ENCODE measurements around the gene DDX10.

DNA sequence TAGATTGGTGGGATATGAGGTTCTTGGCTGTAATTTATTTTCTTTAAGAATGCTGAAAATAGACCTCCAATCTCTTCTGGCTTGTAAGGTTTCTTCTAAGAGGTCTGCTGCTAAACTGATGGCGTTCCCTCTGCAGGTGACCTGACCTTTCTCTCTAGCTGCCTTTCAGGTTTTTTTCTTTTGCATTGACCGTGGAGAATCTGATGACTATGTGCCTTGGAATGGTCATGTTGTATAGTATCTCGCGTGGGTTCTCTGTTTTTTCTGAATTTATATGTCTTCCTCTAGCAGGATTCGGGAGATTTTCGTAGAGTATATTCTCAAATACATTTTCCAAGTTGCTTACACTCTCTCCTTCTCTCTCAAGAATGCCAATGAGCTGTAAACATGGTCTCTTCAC, 122.2 kb downstream of the DDX10 start:
- TF ChIP-seq, protein P1, sequence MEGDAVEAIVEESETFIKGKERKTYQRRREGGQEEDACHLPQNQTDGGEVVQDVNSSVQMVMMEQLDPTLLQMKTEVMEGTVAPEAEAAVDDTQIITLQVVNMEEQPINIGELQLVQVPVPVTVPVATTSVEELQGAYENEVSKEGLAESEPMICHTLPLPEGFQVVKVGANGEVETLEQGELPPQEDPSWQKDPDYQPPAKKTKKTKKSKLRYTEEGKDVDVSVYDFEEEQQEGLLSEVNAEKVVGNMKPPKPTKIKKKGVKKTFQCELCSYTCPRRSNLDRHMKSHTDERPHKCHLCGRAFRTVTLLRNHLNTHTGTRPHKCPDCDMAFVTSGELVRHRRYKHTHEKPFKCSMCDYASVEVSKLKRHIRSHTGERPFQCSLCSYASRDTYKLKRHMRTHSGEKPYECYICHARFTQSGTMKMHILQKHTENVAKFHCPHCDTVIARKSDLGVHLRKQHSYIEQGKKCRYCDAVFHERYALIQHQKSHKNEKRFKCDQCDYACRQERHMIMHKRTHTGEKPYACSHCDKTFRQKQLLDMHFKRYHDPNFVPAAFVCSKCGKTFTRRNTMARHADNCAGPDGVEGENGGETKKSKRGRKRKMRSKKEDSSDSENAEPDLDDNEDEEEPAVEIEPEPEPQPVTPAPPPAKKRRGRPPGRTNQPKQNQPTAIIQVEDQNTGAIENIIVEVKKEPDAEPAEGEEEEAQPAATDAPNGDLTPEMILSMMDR (IDR thresholded peaks at IDR 0.05) = no peak
- no peak for TF ChIP-seq EZH2phosphoT487 (IDR thresholded peaks at IDR 0.05; ENCODE audit: borderline replicate concordance, low read depth)
- TF ChIP-seq, protein P2, sequence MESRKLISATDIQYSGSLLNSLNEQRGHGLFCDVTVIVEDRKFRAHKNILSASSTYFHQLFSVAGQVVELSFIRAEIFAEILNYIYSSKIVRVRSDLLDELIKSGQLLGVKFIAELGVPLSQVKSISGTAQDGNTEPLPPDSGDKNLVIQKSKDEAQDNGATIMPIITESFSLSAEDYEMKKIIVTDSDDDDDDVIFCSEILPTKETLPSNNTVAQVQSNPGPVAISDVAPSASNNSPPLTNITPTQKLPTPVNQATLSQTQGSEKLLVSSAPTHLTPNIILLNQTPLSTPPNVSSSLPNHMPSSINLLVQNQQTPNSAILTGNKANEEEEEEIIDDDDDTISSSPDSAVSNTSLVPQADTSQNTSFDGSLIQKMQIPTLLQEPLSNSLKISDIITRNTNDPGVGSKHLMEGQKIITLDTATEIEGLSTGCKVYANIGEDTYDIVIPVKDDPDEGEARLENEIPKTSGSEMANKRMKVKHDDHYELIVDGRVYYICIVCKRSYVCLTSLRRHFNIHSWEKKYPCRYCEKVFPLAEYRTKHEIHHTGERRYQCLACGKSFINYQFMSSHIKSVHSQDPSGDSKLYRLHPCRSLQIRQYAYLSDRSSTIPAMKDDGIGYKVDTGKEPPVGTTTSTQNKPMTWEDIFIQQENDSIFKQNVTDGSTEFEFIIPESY (IDR thresholded peaks at IDR 0.05; ENCODE audit: borderline replicate concordance, low read depth) = no peak
- TF ChIP-seq RAD21 (IDR thresholded peaks at IDR 0.05; ENCODE audit: low read length) = no peak
- no peak for TF ChIP-seq RFX5 (IDR thresholded peaks at IDR 0.05; ENCODE audit: low read length)
- TF ChIP-seq POLR2AphosphoS5 (IDR thresholded peaks at IDR 0.05; ENCODE audit: low read depth, low read length) = no peak
- TF ChIP-seq RXRA (IDR thresholded peaks at IDR 0.05; ENCODE audit: borderline replicate concordance, low read depth) = no peak
- TF ChIP-seq, protein P3, sequence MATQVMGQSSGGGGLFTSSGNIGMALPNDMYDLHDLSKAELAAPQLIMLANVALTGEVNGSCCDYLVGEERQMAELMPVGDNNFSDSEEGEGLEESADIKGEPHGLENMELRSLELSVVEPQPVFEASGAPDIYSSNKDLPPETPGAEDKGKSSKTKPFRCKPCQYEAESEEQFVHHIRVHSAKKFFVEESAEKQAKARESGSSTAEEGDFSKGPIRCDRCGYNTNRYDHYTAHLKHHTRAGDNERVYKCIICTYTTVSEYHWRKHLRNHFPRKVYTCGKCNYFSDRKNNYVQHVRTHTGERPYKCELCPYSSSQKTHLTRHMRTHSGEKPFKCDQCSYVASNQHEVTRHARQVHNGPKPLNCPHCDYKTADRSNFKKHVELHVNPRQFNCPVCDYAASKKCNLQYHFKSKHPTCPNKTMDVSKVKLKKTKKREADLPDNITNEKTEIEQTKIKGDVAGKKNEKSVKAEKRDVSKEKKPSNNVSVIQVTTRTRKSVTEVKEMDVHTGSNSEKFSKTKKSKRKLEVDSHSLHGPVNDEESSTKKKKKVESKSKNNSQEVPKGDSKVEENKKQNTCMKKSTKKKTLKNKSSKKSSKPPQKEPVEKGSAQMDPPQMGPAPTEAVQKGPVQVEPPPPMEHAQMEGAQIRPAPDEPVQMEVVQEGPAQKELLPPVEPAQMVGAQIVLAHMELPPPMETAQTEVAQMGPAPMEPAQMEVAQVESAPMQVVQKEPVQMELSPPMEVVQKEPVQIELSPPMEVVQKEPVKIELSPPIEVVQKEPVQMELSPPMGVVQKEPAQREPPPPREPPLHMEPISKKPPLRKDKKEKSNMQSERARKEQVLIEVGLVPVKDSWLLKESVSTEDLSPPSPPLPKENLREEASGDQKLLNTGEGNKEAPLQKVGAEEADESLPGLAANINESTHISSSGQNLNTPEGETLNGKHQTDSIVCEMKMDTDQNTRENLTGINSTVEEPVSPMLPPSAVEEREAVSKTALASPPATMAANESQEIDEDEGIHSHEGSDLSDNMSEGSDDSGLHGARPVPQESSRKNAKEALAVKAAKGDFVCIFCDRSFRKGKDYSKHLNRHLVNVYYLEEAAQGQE (IDR thresholded peaks at IDR 0.05; ENCODE audit: low read depth, low read length) = no peak
- TF ChIP-seq, protein P4, sequence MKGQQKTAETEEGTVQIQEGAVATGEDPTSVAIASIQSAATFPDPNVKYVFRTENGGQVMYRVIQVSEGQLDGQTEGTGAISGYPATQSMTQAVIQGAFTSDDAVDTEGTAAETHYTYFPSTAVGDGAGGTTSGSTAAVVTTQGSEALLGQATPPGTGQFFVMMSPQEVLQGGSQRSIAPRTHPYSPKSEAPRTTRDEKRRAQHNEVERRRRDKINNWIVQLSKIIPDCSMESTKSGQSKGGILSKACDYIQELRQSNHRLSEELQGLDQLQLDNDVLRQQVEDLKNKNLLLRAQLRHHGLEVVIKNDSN (IDR thresholded peaks at IDR 0.05; ENCODE audit: borderline replicate concordance, low read depth) = no peak
- TF ChIP-seq SMC3 (IDR thresholded peaks at IDR 0.05; ENCODE audit: low read depth, low read length) = no peak
- no peak for TF ChIP-seq JUND (IDR thresholded peaks at IDR 0.05)
- TF ChIP-seq, protein P5, sequence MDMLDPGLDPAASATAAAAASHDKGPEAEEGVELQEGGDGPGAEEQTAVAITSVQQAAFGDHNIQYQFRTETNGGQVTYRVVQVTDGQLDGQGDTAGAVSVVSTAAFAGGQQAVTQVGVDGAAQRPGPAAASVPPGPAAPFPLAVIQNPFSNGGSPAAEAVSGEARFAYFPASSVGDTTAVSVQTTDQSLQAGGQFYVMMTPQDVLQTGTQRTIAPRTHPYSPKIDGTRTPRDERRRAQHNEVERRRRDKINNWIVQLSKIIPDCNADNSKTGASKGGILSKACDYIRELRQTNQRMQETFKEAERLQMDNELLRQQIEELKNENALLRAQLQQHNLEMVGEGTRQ (IDR thresholded peaks at IDR 0.05; ENCODE audit: borderline replicate concordance, low read depth, low read length) = no peak
- TF ChIP-seq YY1 (IDR thresholded peaks at IDR 0.05; ENCODE audit: low read depth) = no peak

All from SK-N-SH (cell line).